Thyroid gland (tissue), 4 donors: ENCODE data around the gene TCEAL9. TPM values are rescaled to one million over a fixed set of nuclear protein-coding genes. Genes with fewer than 3 reads are reported as not detected.

Experiments used
- DNase-seq, 2 donors: peaks; one replicate each; pipeline ENCODE4 v3.0.0-alpha.2; 2019
- H3K27ac ChIP-seq, 3 donors: fragments of 200-600 bp; sonication (generic); 1 replicate in 2 of 3; 2 replicates in 1 of 3; pipeline ENCODE4 v1.5.1; 2016 to 2019; ENCODE audit warnings: mild to moderate bottlenecking in 1 of 3, moderate library complexity in 1 of 3
- H3K27me3 ChIP-seq: fragments of 200-600 bp; sonication (generic); one replicate; pipeline ENCODE4 v1.5.1; 2019
- H3K36me3 ChIP-seq, 2 donors: fragments of 200-600 bp; sonication (generic); one replicate each; pipeline ENCODE4 v1.5.1; 2016 to 2019
- H3K4me1 ChIP-seq, 2 donors: fragments of 200-600 bp; sonication (generic); one replicate each; pipeline ENCODE4 v1.5.1; 2017 to 2019
- H3K4me3 ChIP-seq, 3 donors: fragments of 200-600 bp; sonication (generic); replicated peaks in 1 of 3; 1 replicate in 2 of 3; 2 replicates in 1 of 3; pipeline ENCODE4 v1.5.1; 2016; ENCODE audit warnings: mild to moderate bottlenecking in 1 of 3
- H3K9me3 ChIP-seq: fragments of 200-600 bp; sonication (generic); one replicate; pipeline ENCODE4 v1.5.1; 2017
- CTCF ChIP-seq, 6 experiments: fragments of 200-600 bp in 3 of 6; fragments of 450-650 bp in 3 of 6; sonication (generic) in 3 of 6; IDR thresholded peaks; one replicate each; pipeline ENCODE4 v1.5.1; 2016 to 2019; ENCODE audit warnings: antibody characterized with exemption in 6 of 6, mild to moderate bottlenecking in 2 of 6, inconsistent platforms in 1 of 6, moderate library complexity in 1 of 6
- POLR2A ChIP-seq, 2 donors: fragments of 450-650 bp; IDR thresholded peaks; one replicate each; pipeline ENCODE4 v1.6.1; 2017; ENCODE audit warnings: antibody characterized with exemption in 2 of 2, mild to moderate bottlenecking in 2 of 2, moderate library complexity in 1 of 2
- WGBS, 2 donors: methylation state at CpG; one replicate each; pipeline ENCODE4 v1.1.5; 2017; 5-methylcytosine and 5-hydroxymethylcytosine counted together
- intact Hi-C: fragments of 100-400 bp; cut with DNase I; formaldehyde crosslinking; loops from one replicate; pipeline ENCODE4 v1.15.1; 2023
- total RNA-seq, 4 donors: library from RNA; depleted of rRNA; stranded (reverse); fragments of >200 nt; gene quantifications; one replicate each; pipeline ENCODE4 v1.2.3, GENCODE V29; 2016

The TCEAL9 gene
- total RNA-seq, 4 donors from 2014 or later = 123 to 140 (median 132) TPM

DNA sequence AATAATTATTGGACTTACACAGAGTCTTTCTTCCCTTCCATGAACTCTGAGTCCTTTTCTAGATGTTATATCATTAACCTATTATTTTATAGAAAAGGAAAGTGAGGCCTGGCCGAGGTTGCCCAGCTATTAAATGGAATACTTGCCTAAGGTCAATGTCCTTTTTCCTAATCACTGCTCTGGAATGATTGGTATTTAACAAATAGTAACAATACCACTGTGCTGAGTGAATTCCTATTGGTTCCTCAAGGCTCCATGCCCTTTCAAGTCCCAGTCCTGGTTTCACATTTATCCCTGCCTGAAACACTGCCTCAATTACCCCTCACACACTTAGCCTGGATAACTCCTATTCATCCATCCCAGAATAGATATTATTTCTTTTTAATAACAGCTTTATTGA, 6.2 kb downstream of the TCEAL9 start:
- peak in 1 of 2 donors; percentile 19 for DNase-seq
- peaks cover 0 to 11% of the 10 kb centered on the region in 2 donors for H3K4me1 ChIP-seq
- intact Hi-C loops = no loop called here
- H3K27ac ChIP-seq = peak overlapping the region; percentile 50 to 83 (median 81)
- no peaks in the 10 kb centered on the region for H3K9me3 ChIP-seq
- H3K4me3 ChIP-seq = no peak overlapping the region
- H3K27me3 ChIP-seq = no peaks in the 10 kb centered on the region
- WGBS, 2 donors = 9 to 21% methylated on average over 1 of the region's 1 CpG
- H3K36me3 ChIP-seq = no peaks in the 10 kb centered on the region
- TF ChIP-seq POLR2A (IDR thresholded peaks at IDR 0.05) (peak in 1 of 2 donors; percentile 71), CTCF (IDR thresholded peaks at IDR 0.05) (no peak)

DNA sequence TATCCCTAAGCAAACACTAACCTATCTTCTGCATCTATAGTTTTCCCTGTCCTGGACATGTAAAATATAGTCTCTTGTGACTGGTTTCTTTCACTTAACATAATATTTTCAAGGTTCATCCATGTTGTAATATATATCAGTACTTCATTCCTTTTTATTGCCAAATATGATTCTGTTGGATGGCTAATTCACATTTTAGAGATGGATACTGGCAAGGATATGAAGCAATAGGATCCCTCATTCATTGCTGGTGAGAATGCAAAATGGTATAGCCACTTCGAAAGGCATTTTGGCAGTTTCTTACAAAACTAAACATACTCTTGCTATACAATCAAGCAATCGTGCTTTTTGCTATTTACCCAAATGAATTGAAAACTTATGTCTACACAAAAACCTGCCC, 6.7 kb downstream of the TCEAL9 start:
- no peaks in the 10 kb centered on the region for H3K36me3 ChIP-seq
- no peak for DNase-seq
- 92 to 100% methylated on average over 2 of the region's 2 CpGs for WGBS, 2 donors
- H3K27me3 ChIP-seq = no peaks in the 10 kb centered on the region
- no peaks in the 10 kb centered on the region for H3K9me3 ChIP-seq
- intact Hi-C loops = no loop called here
- H3K4me1 ChIP-seq = peaks cover 0 to 11% of the 10 kb centered on the region in 2 donors
- TF ChIP-seq CTCF (IDR thresholded peaks at IDR 0.05) (no peak), POLR2A (IDR thresholded peaks at IDR 0.05) (no peak)
- peak overlapping the region; percentile 50 to 81 (median 64) for H3K27ac ChIP-seq
- H3K4me3 ChIP-seq = no peak overlapping the region

- Histone ChIP-seq H3K9me3 (no peaks in the 10 kb centered on the region), H3K36me3 (no peaks in the 10 kb centered on the region), H3K27me3 (no peaks in the 10 kb centered on the region), H3K4me1 (peaks cover 0 to 7% of the 10 kb centered on the region in 2 donors), H3K4me3 (no peak overlapping the region), H3K27ac (no peak overlapping the region)
- no CpG with 5 or more reads among the region's 1 CpG for WGBS, 2 donors
- no peak for DNase-seq
- intact Hi-C loops = no loop called here
- no peak for TF ChIP-seq POLR2A (IDR thresholded peaks at IDR 0.05)
- TF ChIP-seq CTCF (IDR thresholded peaks at IDR 0.05) = no peak
Observed at GRCh38 chrX:103367502-103367901, 11.2 kb downstream of the TCEAL9 start.

DNA sequence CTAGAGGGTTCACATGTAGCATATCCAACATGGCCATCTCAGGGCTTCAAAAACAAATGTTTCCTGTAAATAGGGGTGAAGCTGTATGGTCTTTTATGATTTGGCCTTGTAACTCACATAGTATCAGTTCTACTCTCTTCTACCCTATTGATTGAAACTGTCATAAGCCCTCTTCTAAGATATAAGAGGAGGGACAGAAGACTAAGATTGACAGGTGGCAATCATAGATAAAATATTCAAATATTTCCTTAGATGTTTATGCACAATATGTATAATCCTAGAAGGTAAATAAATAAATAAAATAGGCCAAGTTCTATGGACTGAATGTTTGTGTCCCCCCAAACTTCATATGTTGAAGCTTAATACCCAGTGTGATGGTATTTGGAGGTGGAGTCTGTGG, 13.2 kb downstream of the TCEAL9 start:
- H3K9me3 ChIP-seq = no peaks in the 10 kb centered on the region
- H3K4me3 ChIP-seq = no peak overlapping the region
- DNase-seq = no peak
- TF ChIP-seq POLR2A (IDR thresholded peaks at IDR 0.05) (no peak), CTCF (IDR thresholded peaks at IDR 0.05) (no peak)
- no peaks in the 10 kb centered on the region for H3K4me1 ChIP-seq
- no peak overlapping the region for H3K27ac ChIP-seq
- H3K36me3 ChIP-seq = no peaks in the 10 kb centered on the region
- no peaks in the 10 kb centered on the region for H3K27me3 ChIP-seq
- intact Hi-C loops = no loop called here

DNA sequence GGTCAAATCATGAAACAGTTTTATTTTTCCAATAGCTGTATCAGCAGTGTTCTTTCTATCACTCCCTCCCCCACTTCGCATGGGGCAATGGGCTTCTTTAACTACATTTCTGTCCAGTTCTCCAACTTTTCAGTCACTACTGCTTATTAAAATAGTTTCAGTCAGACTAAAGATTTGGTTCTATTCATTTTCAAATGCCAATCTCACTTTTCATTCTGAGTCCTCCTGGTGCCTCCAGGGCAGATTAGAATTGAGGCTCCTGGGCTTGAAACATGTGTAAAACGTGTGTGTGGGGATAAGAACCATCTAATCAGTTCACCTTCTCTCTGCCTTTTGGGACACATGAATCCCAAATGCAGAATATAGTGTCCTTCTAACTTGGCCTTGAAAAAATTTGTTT, 16.6 kb downstream of the TCEAL9 start:
- H3K36me3 ChIP-seq = no peaks in the 10 kb centered on the region
- H3K9me3 ChIP-seq = no peaks in the 10 kb centered on the region
- DNase-seq = no peak
- no peak overlapping the region for H3K27ac ChIP-seq
- no peak for TF ChIP-seq POLR2A (IDR thresholded peaks at IDR 0.05)
- no peak for TF ChIP-seq CTCF (IDR thresholded peaks at IDR 0.05)
- WGBS, 2 donors = 81 to 88% methylated on average over 2 of the region's 2 CpGs
- no peaks in the 10 kb centered on the region for H3K27me3 ChIP-seq
- no peak overlapping the region for H3K4me3 ChIP-seq
- no peaks in the 10 kb centered on the region for H3K4me1 ChIP-seq
- intact Hi-C loops = no loop called here
